ENCODE results near the gene TSEN34.
"Not testable (repeated sequence)": the region's sequence is repeated elsewhere in the genome, so short reads cannot be mapped to it uniquely, and the experiment has no call there.

TSEN34 gene

DNA sequence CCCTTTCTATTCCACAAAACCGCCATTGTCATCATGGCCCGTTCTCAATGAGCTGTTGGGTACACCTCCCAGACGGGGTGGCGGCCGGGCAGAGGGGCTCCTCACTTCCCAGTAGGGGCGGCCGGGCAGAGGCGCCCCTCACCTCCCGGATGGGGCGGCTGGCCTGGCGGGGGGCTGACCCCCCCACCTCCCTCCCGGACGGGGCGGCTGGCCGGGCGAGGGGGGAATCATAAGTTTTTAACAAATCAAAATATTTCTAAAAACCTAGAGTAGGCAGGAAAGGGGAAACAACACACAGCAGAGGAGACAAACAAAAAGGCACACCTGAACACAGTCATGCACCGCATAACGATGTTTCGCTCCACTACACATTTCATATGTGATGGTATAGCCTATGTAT lies 23.6 kb downstream of the TSEN34 start:
- H3K4me1 ChIP-seq; H3K36me3 ChIP-seq (replicated peaks); in situ Hi-C loops (cut with MboI; ENCODE audit: low sequenced_read_pairs); H3K9me3 ChIP-seq; H3K4me3 ChIP-seq; H3K27me3 ChIP-seq (ENCODE audit: low read depth); DNase-seq (ENCODE audit: low spot score in 2 of 2): not testable (repeated sequence)

DNA sequence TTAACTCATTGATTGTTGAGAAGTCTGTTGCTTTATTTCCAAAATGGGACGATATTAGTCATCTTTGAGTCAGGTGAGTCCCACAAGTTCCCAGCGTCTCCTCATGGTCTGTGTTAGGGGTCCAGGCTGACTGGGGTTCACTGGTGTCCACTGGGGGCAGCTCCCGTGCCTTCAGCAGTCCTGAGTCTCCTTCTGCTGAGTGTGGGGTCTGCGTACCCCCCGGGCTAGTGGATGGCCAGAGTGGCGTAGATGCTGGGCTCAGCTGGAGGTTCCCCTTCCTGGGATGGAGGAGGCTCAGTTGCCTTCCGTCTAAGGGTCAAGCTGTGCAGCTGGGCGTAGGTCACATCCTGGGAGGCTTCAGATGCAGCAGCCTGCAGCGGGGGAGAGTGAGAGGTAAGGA lies 25.8 kb downstream of the TSEN34 start:
- Histone ChIP-seq H3K4me1 (no peaks in the 10 kb centered on the region), H3K27me3 (ENCODE audit: low read depth) (no peaks in the 10 kb centered on the region), H3K4me3 (no peak overlapping the region), H3K9me3 (no peaks in the 10 kb centered on the region), H3K36me3 (replicated peaks) (no peaks in the 10 kb centered on the region)
- in situ Hi-C loops (cut with MboI; ENCODE audit: low sequenced_read_pairs): no loop called here
- no peak for DNase-seq (ENCODE audit: low spot score in 2 of 2)

DNA sequence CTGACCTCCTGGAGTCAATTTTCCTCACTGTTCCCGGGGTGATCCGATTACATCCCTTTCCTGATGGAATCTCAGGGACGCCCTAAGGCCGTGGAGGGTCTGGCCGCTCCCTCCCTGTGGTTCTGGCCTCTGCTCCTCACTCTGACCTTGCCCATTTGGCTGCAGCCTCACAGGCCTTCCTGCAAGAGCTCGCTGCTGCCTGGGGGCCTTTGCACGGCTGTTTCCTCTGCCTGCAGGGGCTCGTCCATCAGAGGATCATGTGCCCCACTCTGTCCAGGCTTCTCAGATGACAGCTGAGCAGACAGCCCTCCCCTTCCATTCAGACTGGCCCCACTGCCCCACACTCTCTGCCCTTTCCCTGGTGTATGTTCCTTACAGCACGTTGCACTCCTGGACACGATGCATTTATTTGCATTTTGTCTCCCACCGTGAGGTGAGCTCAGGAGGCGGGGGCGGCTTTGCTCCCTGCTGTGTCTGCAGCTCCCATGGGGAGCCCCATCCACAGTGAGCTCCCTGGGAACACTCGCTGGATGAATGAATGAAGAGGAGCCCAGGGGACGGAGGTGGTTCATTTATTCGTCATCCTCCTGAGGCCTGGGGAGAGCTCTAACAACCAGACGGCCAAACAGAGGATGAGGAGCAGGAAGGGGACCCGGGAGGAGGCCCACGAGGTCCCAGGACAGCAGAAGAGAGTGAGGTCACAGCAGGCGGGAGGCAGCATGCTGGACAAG lies 26.6 kb downstream of the TSEN34 start:
- H3K36me3 ChIP-seq (replicated peaks); H3K4me3 ChIP-seq; DNase-seq (ENCODE audit: low spot score in 2 of 2); in situ Hi-C loops (cut with MboI; ENCODE audit: low sequenced_read_pairs); H3K27me3 ChIP-seq (ENCODE audit: low read depth); H3K4me1 ChIP-seq; H3K9me3 ChIP-seq: not testable (repeated sequence)

DNA sequence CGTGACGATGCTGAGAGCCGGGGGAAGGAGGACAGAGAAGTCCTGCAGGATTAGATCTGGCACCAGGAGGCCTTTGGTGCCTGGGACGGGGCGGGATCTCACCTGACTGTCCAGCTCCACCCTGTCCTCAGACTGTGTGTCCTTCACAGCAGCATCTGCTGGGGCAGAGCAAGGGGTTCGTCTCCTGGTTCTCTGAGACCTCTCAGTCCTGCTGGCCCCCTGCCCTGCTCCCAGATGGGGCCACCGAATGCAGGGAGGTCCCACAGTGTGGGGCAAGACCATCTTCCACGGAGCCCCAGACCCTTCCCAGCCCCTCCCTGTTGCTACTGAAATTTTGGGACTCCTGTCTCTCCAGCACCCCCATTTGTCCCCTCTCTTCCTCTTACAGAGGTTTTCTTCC lies 27.2 kb downstream of the TSEN34 start:
- Histone ChIP-seq H3K36me3 (replicated peaks) (no peaks in the 10 kb centered on the region), H3K4me3 (no peak overlapping the region), H3K27me3 (ENCODE audit: low read depth) (no peaks in the 10 kb centered on the region), H3K9me3 (no peaks in the 10 kb centered on the region), H3K4me1 (no peaks in the 10 kb centered on the region)
- in situ Hi-C loops (cut with MboI; ENCODE audit: low sequenced_read_pairs): no loop called here
- no peak for DNase-seq (ENCODE audit: low spot score in 2 of 2)

DNA sequence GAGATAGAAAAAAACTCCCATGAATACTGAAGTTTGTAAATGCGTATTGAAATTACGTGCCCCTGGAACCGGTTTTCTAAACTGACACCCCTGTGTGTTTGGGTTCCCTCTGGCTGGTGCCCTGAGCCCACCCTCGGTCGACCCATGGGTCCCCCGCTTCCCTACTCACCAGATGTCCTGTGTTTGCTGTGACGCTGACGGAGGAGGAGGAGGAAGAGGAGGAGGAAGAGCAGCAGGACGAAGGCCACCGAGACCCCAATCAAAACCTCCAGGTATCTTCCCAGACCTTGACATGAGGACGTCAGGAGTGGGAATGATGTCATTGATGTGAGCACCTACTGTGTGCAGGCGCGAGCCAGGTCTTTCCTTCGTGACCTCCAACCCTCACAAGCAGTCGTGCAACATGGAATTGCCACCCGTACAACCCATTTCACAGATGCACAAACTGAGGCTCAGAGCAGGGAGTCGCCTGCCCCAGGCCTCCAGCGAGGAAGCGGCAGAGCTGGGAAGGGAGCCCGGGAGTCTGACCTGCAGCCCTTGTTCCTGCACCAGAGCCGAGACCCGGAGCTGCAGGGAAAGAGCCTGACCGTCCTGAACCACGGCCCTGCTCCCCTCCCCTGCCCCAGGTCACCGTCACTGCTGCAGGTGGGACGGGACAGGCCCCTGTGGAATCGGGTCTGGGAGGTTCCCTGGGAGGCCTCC lies 28.0 kb downstream of the TSEN34 start:
- Histone ChIP-seq H3K4me3 (no peak overlapping the region), H3K36me3 (replicated peaks) (no peaks in the 10 kb centered on the region), H3K4me1 (no peaks in the 10 kb centered on the region), H3K9me3 (no peaks in the 10 kb centered on the region), H3K27me3 (ENCODE audit: low read depth) (no peaks in the 10 kb centered on the region)
- DNase-seq (ENCODE audit: low spot score in 2 of 2): no peak
- in situ Hi-C loops (cut with MboI; ENCODE audit: low sequenced_read_pairs): no loop called here

DNA sequence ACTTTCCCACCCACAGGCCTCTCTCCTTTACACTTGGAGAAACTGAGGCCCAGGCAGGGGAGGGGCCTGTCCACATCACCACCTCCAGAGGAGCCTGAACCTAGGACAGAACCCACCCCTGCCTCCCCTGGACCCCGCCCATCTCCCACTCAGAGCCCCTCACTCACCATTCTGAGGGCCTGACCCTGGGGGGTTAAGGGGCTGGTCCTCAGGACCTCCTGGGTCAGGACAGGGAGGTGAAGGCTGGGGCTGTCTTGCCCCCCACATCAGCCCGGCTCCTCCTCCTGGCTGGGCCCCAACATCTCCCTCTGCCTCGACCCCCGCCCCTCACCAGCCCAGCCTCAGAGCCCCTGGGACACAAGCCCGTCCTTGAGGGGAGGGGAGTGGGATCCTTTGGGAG lies 28.6 kb downstream of the TSEN34 start:
- DNase-seq (ENCODE audit: low spot score in 2 of 2); in situ Hi-C loops (cut with MboI; ENCODE audit: low sequenced_read_pairs); H3K36me3 ChIP-seq (replicated peaks); H3K4me3 ChIP-seq; H3K9me3 ChIP-seq; H3K4me1 ChIP-seq; H3K27me3 ChIP-seq (ENCODE audit: low read depth): not testable (repeated sequence)

DNA sequence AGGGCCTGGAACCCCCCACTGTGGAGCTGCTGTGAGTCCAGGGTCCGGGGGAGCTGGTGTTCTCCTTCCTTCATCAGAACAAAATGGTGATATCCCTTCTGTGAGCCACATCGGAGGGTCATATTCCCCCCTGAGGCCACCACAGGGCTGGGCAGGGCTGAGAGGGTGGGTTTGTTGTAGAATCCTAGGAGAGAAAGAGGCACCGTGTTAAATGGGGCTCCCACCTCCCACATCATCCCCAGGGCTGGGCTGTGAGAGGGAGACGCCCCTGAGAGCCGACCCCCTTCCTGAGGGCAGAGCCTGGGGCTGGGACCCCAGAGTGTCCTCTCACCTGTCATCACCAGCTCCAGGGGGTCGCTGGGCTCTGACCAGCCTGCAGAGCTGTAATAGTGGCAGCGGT lies 30.8 kb downstream of the TSEN34 start:
- H3K4me1 ChIP-seq: not testable (repeated sequence)

DNA sequence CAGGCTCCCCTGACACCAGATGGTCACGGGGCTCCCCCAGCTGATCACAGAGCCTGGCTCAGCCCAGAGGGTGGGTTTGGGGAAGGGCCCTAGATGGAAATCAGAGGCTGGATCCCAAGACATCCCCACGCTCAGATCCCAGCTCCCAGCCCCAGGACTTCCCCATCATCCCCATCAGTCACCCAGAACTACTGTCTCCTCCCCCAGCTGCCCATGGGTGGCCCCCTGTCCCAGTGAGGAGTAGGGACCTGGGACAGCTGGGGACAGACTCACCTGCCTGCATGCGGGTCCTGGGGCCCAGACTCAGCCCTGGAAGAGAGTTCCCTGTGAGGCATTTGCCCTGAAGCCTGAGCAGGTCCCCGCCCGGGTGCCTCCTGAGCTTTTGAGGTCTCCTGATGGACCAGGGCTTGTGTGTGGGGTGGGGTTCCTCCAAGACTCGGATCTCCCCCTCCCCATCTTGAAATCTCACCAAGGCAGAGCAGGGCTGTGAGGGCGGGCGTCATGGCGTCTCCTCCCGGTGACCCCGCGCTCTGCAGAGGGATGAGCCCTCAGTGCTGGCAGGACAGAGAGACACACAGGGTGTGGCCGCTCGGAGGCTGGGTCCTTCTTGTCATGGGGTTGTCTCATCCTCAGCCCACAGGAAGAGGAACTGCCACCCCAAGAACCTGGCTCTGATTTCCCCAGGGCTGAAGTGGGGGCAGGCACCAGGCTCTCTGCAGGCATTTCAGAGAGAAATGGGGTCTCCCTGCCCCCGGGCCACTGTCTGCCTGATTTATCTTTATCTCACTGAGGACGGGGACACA lies 31.6 kb downstream of the TSEN34 start, which contains the start of gene LILRB3:
Gene LILRB3, minus strand, starts transcription at position 534 of the 803 bp plus-strand sequence. Its CDS starts 31 bp downstream, at position 503.
- H3K27me3 ChIP-seq (ENCODE audit: low read depth); in situ Hi-C loops (cut with MboI; ENCODE audit: low sequenced_read_pairs); H3K9me3 ChIP-seq; H3K4me1 ChIP-seq; H3K36me3 ChIP-seq (replicated peaks); DNase-seq (ENCODE audit: low spot score in 2 of 2); H3K4me3 ChIP-seq: not testable (repeated sequence)

More for the DNA sequence above, 30.8 kb downstream of the TSEN34 start:
- H3K27me3 ChIP-seq (ENCODE audit: low read depth); H3K36me3 ChIP-seq (replicated peaks); in situ Hi-C loops (cut with MboI; ENCODE audit: low sequenced_read_pairs); H3K9me3 ChIP-seq; H3K4me3 ChIP-seq; DNase-seq (ENCODE audit: low spot score in 2 of 2): not testable (repeated sequence)

DNA sequence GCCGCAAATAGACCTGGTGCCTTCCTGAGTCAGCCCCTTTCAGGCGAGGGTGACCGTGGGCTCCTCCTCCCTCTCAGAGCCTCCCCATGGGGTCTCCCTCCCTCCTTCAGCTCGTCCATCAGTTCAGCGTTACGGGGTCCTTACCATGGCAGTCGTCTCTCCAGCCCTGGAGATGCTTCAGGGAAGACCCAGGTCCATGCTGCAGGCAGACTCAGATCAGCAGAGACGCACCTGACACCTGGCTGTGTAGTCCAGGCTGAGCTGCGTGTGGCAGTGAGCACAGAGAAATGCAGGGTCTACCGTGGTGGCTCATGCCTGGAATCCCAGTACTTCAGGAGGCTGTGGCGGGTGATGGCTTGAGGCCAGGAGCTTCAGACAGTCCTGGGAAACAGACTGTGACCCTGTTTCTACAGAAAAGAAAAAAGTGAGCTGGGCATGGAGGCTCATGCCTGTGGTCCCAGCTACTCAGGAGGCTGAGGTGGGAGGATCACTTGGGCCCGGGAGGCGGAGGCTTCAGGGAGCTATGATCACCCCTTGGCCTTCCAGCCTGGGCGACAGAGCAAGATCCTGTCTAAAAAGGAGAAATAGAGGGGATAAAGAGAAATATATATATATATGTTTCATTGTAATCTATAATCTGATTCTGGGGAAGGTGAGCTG lies 32.3 kb downstream of the TSEN34 start:
- H3K36me3 ChIP-seq (replicated peaks); H3K9me3 ChIP-seq; H3K4me1 ChIP-seq; H3K4me3 ChIP-seq; in situ Hi-C loops (cut with MboI; ENCODE audit: low sequenced_read_pairs); DNase-seq (ENCODE audit: low spot score in 2 of 2); H3K27me3 ChIP-seq (ENCODE audit: low read depth): not testable (repeated sequence)

DNA sequence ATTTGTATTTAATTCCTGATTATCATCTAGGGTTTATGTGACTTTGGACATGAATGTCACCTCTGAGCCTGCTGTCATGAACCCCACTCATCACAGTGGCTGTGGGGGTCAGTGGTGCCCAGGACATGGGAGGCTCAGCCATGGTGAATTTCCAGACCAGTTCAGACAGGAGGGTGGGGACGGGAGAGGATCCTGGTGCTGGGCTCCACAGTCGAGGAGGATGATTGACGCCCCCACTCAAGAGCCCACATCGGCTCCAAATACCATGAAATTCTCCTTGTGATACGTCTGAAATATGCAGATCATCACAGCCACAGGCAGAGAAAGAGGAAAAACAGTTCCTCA lies 32.8 kb downstream of the TSEN34 start:
- H3K36me3 ChIP-seq (replicated peaks); DNase-seq (ENCODE audit: low spot score in 2 of 2); H3K4me1 ChIP-seq; H3K9me3 ChIP-seq; H3K27me3 ChIP-seq (ENCODE audit: low read depth); H3K4me3 ChIP-seq; in situ Hi-C loops (cut with MboI; ENCODE audit: low sequenced_read_pairs): not testable (repeated sequence)

DNA sequence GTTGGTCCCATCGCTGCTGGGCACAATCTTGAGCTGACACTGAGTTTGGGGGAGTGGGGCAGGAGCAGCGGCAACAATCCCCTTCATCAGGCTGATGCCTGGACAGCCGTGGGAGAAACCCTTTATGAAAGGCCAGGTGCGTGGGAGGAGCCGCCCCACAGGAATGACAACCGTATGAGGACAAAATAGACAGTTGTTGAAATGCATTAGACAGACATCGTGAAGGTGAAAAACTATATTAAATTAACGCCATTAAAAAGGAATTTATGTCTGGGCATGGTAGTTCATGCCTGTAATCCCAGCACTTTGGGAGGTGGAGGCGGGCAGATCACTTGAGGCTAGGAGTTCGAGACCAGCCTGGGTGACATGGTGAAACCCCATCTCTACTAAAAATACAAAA lies 33.5 kb downstream of the TSEN34 start:
- H3K36me3 ChIP-seq (replicated peaks); DNase-seq (ENCODE audit: low spot score in 2 of 2); H3K4me3 ChIP-seq; in situ Hi-C loops (cut with MboI; ENCODE audit: low sequenced_read_pairs); H3K4me1 ChIP-seq; H3K27me3 ChIP-seq (ENCODE audit: low read depth); H3K9me3 ChIP-seq: not testable (repeated sequence)

DNA sequence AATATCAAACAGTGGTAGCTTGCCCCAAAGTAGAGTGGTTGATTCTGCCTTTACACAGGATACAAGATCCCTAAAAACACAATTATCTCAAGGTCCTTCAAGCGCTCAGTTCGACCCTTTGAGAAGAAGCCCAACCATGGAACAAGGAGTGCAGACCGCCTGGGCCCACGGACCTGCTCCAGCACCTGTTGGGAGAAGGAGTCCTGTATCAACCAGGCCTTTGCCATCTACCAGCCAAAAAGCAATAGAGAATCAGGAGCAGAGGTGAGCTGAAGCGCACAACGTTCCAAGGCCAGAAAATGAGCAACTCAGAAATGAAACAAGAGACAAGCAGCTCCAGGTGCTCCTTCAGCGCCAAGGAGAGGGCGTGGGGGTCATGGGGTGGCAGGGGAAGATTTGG lies 38.0 kb downstream of the TSEN34 start:
- Histone ChIP-seq H3K27me3 (ENCODE audit: low read depth) (peaks cover 2% of the 10 kb centered on the region; the same call in 1 of the 2 replicates), H3K4me1 (no peaks in the 10 kb centered on the region), H3K4me3 (no peak overlapping the region), H3K36me3 (replicated peaks) (no peaks in the 10 kb centered on the region), H3K9me3 (no peaks in the 10 kb centered on the region)
- no peak for DNase-seq (ENCODE audit: low spot score in 2 of 2)
- in situ Hi-C loops (cut with MboI; ENCODE audit: low sequenced_read_pairs): no loop called here

DNA sequence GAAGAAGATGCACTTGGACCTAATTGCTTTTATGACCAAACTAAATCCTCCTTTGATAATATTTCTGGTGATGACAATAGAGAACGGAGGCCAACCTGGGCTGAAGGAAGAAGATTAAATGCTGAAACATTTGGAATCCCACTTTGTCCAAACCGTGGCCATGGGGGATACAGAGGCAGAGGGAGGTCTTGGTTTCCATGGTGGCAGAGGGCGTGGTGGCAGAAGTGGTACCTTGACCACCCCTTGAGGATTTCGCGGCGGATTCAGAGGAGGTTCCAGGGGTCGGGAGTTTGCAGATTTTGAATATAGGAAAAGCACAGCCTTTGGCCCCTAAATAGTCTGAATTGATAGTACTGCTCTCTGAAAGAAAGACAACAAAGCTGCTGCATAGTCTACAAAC lies 38.9 kb downstream of the TSEN34 start:
- in situ Hi-C loops (cut with MboI; ENCODE audit: low sequenced_read_pairs): no loop called here
- H3K36me3 ChIP-seq (replicated peaks): no peaks in the 10 kb centered on the region

More for the DNA sequence above, 38.9 kb downstream of the TSEN34 start:
- H3K4me3 ChIP-seq: no peak overlapping the region
- peaks cover 2% of the 10 kb centered on the region; the same call in 1 of the 2 replicates for H3K27me3 ChIP-seq (ENCODE audit: low read depth)
- no peaks in the 10 kb centered on the region; the same call in 1 of the 2 replicates for H3K9me3 ChIP-seq
- no peak for DNase-seq (ENCODE audit: low spot score in 2 of 2)
- no peaks in the 10 kb centered on the region for H3K4me1 ChIP-seq

Data from HAP-1 (cell line).